K562 (cell line): Measurements from ENCODE around the gene CLCN6. TPM values are rescaled to one million over a fixed set of nuclear protein-coding genes. Genes with fewer than 3 reads are reported as not detected.

ENCODE experiments used
- ATF4 ChIP-seq: fragments of 450-650 bp; formaldehyde crosslinking; IDR thresholded peaks from 2 replicates; pipeline ENCODE4 v1.4.0; 2022; ENCODE audit warnings: mild to moderate bottlenecking, moderate library complexity
- CBFA2T3 ChIP-seq: fragments of 450-650 bp; IDR thresholded peaks from 2 replicates; pipeline ENCODE4 v1.6.1; 2017
- COPS2 ChIP-seq: fragments of 450-650 bp; conservative IDR thresholded peaks from 2 replicates; pipeline ENCODE4 v1.6.1; 2016; ENCODE audit warnings: mild to moderate bottlenecking, moderate library complexity
- ELF2 ChIP-seq: fragments of 250-450 bp; sonication (Bioruptor Pico); IDR thresholded peaks from 2 replicates; pipeline ENCODE4 v1.5.0; 2021; ENCODE audit warnings: mild to moderate bottlenecking
- HNRNPH1 ChIP-seq: fragments of 200-400 bp; formaldehyde crosslinking; optimal IDR thresholded peaks from 2 replicates; pipeline ENCODE3; 2017; ENCODE audit warnings: low read depth, mild to moderate bottlenecking, low read length, moderate library complexity
- HNRNPLL ChIP-seq: fragments of 200-400 bp; formaldehyde crosslinking; IDR thresholded peaks from 2 replicates; pipeline ENCODE4 v1.6.1; 2017; ENCODE audit warnings: low read length, low read depth, mild to moderate bottlenecking; ENCODE audit not compliant: poor library complexity, severe bottlenecking
- KLF13 ChIP-seq: fragments of 450-650 bp; IDR thresholded peaks from 2 replicates; pipeline ENCODE4 v1.6.1; 2016; ENCODE audit warnings: missing genetic modification characterization, low read depth, mild to moderate bottlenecking, missing compliant biosample characterization, moderate library complexity, borderline replicate concordance
- LCOR ChIP-seq: sonication (generic); formaldehyde crosslinking; IDR thresholded peaks from 2 replicates; pipeline ENCODE4 v1.8.0; 2022; ENCODE audit warnings: mild to moderate bottlenecking, missing genetic modification reagents
- NELFE ChIP-seq: IDR thresholded peaks from 2 replicates; pipeline ENCODE4 v1.6.1; 2011; ENCODE audit warnings: mild to moderate bottlenecking; ENCODE audit not compliant: insufficient read depth, insufficient read length
- RBM14 ChIP-seq: fragments of 200-400 bp; formaldehyde crosslinking; IDR thresholded peaks from 2 replicates; pipeline ENCODE4 v1.6.1; 2018; ENCODE audit warnings: low read depth, mild to moderate bottlenecking, low read length, moderate library complexity, borderline replicate concordance; ENCODE audit not compliant: insufficient read depth
- RFX7 ChIP-seq: fragments of 250-450 bp; sonication (Bioruptor Pico); IDR thresholded peaks from 2 replicates; pipeline ENCODE4 v1.5.1; 2021; ENCODE audit warnings: mild to moderate bottlenecking
- SMAD4 ChIP-seq: fragments of 250-450 bp; sonication (Bioruptor Pico); conservative IDR thresholded peaks from 2 replicates; pipeline ENCODE4 v1.8.0; 2021; ENCODE audit warnings: inconsistent platforms, mild to moderate bottlenecking, moderate library complexity
- SNIP1 ChIP-seq: fragments of 450-650 bp; IDR thresholded peaks from 2 replicates; pipeline ENCODE4 v1.7.1; 2017; ENCODE audit warnings: low read depth, mild to moderate bottlenecking
- THAP7 ChIP-seq: fragments of 250-450 bp; sonication (Bioruptor Pico); IDR thresholded peaks from 2 replicates; pipeline ENCODE4 v1.5.0; 2021
- USF2 ChIP-seq: sonication (generic); formaldehyde crosslinking; IDR thresholded peaks from 2 replicates; pipeline ENCODE4 v1.5.0; 2020; ENCODE audit warnings: missing genetic modification reagents
- ZBTB8A ChIP-seq: fragments of 450-650 bp; IDR thresholded peaks from 2 replicates; pipeline ENCODE4 v1.6.1; 2018; ENCODE audit warnings: mild to moderate bottlenecking, moderate library complexity; ENCODE audit not compliant: partially characterized antibody
- ZFP1 ChIP-seq: fragments of 450-650 bp; formaldehyde crosslinking; IDR thresholded peaks from 2 replicates; pipeline ENCODE4 v1.4.0; 2020; ENCODE audit warnings: mild to moderate bottlenecking, mixed read lengths
- ZNF217 ChIP-seq: sonication (generic); formaldehyde crosslinking; IDR thresholded peaks from 2 replicates; pipeline ENCODE4 v1.8.0; 2022; ENCODE audit warnings: mild to moderate bottlenecking, missing genetic modification reagents
- ZNF253 ChIP-seq: fragments of 250-450 bp; sonication (Bioruptor Pico); conservative IDR thresholded peaks from 2 replicates; pipeline ENCODE4 v1.6.1; 2021; ENCODE audit warnings: mild to moderate bottlenecking
- ZNF699 ChIP-seq: fragments of 250-450 bp; sonication (Bioruptor Pico); IDR thresholded peaks from 2 replicates; pipeline ENCODE4 v1.8.0; 2021; ENCODE audit warnings: mild to moderate bottlenecking, moderate library complexity; ENCODE audit not compliant: insufficient replicate concordance
- ZNF764 ChIP-seq: fragments of 250-450 bp; sonication (Bioruptor Pico); IDR thresholded peaks from 2 replicates; pipeline ENCODE4 v1.4.0; 2020; ENCODE audit warnings: low read depth, mild to moderate bottlenecking, moderate library complexity
- polyA plus RNA-seq, 8 experiments: library from polyadenylated mRNA; depleted of rRNA in 4 of 8; stranded (reverse) in 5 of 8; unstranded in 3 of 8; fragments of >200 nt; fragmentation: Nextera tagmentation in 2 of 8; fragmentation: Illumina TruSeq in 1 of 8; extraction: Ambion mirVana in 2 of 8; extraction: Trizol in 1 of 8; gene quantifications; 2 replicates each; pipeline versions ENCODE4 v1.2.1 to v1.2.3, GENCODE V29; 2011 to 2014; ENCODE audit warnings: inconsistent platforms in 1 of 8, missing spikeins in 1 of 8
- total RNA-seq, 7 experiments: library from RNA; depleted of rRNA in 6 of 7; stranded (reverse); fragments of >200 nt in 6 of 7; fragmentation: Illumina TruSeq in 2 of 7; extraction: Trizol in 2 of 7; gene quantifications; 2 replicates each; pipeline versions ENCODE4 v1.2.1 to v1.2.3, GENCODE V29; 2011 to 2021; ENCODE audit warnings: low replicate concordance in 1 of 7
- TF ChIP-seq, protein P1 (sequence below): fragments of 250-450 bp; sonication (Bioruptor Pico); IDR thresholded peaks from 2 replicates; pipeline ENCODE4 v1.4.0; 2020

The CLCN6 gene
- total and polyA plus RNA-seq, 9 of the 15 experiments (the other 6 are each of a cell fraction or from before 2014, with no cell fraction given), result 2.0 to 21.8 (median 13.6) TPM

- TF ChIP-seq, protein P1, sequence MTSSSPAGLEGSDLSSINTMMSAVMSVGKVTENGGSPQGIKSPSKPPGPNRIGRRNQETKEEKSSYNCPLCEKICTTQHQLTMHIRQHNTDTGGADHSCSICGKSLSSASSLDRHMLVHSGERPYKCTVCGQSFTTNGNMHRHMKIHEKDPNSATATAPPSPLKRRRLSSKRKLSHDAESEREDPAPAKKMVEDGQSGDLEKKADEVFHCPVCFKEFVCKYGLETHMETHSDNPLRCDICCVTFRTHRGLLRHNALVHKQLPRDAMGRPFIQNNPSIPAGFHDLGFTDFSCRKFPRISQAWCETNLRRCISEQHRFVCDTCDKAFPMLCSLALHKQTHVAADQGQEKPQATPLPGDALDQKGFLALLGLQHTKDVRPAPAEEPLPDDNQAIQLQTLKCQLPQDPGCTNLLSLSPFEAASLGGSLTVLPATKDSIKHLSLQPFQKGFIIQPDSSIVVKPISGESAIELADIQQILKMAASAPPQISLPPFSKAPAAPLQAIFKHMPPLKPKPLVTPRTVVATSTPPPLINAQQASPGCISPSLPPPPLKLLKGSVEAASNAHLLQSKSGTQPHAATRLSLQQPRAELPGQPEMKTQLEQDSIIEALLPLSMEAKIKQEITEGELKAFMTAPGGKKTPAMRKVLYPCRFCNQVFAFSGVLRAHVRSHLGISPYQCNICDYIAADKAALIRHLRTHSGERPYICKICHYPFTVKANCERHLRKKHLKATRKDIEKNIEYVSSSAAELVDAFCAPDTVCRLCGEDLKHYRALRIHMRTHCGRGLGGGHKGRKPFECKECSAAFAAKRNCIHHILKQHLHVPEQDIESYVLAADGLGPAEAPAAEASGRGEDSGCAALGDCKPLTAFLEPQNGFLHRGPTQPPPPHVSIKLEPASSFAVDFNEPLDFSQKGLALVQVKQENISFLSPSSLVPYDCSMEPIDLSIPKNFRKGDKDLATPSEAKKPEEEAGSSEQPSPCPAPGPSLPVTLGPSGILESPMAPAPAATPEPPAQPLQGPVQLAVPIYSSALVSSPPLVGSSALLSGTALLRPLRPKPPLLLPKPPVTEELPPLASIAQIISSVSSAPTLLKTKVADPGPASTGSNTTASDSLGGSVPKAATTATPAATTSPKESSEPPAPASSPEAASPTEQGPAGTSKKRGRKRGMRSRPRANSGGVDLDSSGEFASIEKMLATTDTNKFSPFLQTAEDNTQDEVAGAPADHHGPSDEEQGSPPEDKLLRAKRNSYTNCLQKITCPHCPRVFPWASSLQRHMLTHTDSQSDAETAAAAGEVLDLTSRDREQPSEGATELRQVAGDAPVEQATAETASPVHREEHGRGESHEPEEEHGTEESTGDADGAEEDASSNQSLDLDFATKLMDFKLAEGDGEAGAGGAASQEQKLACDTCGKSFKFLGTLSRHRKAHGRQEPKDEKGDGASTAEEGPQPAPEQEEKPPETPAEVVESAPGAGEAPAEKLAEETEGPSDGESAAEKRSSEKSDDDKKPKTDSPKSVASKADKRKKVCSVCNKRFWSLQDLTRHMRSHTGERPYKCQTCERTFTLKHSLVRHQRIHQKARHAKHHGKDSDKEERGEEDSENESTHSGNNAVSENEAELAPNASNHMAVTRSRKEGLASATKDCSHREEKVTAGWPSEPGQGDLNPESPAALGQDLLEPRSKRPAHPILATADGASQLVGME (CRISPR knock-in tag), result 0 out of 2 replicates have a peak, but pooled peaks have one; percentile 84
- TF ChIP-seq ZNF217 (CRISPR knock-in tag), result no peak
- no peak for TF ChIP-seq CBFA2T3
- no peak for TF ChIP-seq ZNF253 (CRISPR knock-in tag)
- no peak for TF ChIP-seq HNRNPLL
- no peak for TF ChIP-seq COPS2
- no peak for TF ChIP-seq RBM14
- TF ChIP-seq HNRNPH1, result no peak
- TF ChIP-seq ZNF764 (CRISPR knock-in tag), result no peak
- TF ChIP-seq ZNF699 (CRISPR knock-in tag), result no peak
- TF ChIP-seq ATF4, result no peak
- TF ChIP-seq SNIP1, result no peak
- no peak for TF ChIP-seq THAP7 (CRISPR knock-in tag)
- TF ChIP-seq KLF13 (tag), result no peak
- no peak for TF ChIP-seq ZBTB8A
- no peak for TF ChIP-seq USF2 (CRISPR knock-in tag)
- no peak for TF ChIP-seq RFX7
- TF ChIP-seq LCOR, result 0 out of 2 replicates have a peak, but pooled peaks have one; percentile 0
- TF ChIP-seq NELFE, result no peak
- no peak for TF ChIP-seq SMAD4 (CRISPR knock-in tag)
- no peak; the same call in 1 of the 2 replicates for TF ChIP-seq ELF2 (CRISPR knock-in tag)
- TF ChIP-seq ZFP1 (CRISPR knock-in tag), result no peak
Measured at GRCh38 chr1:11806307-11806936, 431 bp downstream of the CLCN6 start (continued).
